Measurements from ENCODE around the gene SDSL.

DNA sequence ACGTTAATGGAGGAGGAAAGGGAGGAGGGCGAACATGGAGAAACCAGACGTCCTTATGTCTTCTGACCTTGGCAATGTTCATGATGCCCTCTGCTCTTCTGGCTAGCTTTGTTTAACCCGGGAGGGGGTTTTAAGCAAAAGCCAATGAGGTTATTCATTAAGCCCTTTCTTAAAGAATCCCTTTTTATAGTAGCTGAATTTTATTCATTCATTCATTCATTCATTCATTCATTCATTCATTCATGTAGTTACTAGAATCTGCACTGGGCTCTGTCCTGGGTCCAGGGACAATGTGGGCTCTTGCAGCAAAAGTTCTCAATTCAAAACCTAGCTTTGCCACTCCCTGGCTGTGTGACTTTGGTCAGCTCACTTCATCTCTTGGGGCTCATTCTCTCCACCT, 35.5 kb downstream of the SDSL start:
- TF ChIP-seq, protein P1, sequence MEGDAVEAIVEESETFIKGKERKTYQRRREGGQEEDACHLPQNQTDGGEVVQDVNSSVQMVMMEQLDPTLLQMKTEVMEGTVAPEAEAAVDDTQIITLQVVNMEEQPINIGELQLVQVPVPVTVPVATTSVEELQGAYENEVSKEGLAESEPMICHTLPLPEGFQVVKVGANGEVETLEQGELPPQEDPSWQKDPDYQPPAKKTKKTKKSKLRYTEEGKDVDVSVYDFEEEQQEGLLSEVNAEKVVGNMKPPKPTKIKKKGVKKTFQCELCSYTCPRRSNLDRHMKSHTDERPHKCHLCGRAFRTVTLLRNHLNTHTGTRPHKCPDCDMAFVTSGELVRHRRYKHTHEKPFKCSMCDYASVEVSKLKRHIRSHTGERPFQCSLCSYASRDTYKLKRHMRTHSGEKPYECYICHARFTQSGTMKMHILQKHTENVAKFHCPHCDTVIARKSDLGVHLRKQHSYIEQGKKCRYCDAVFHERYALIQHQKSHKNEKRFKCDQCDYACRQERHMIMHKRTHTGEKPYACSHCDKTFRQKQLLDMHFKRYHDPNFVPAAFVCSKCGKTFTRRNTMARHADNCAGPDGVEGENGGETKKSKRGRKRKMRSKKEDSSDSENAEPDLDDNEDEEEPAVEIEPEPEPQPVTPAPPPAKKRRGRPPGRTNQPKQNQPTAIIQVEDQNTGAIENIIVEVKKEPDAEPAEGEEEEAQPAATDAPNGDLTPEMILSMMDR (IDR thresholded peaks at IDR 0.05; ENCODE audit: low read depth, low read length, poor library complexity, severe bottlenecking), result no peak
- no peak for TF ChIP-seq EZH2phosphoT487 (IDR thresholded peaks at IDR 0.05; ENCODE audit: borderline replicate concordance, low read length)
